Activated naive CD8-positive, alpha-beta T cell treated with anti-CD3 and anti-CD28 coated beads, Interleukin-2, amount 50 U/mL, for 16 hours (primary cell): Measurements from ENCODE around the gene RAD54L2.
"Not testable (repeated sequence)": the region's sequence is repeated elsewhere in the genome, so short reads cannot be mapped to it uniquely, and the experiment has no call there.

Source experiments
- DNase-seq: peaks from one replicate; pipeline ENCODE4 v3.0.0-alpha.2; 2020; ENCODE audit warnings: low read depth, low spot score

RAD54L2 gene

DNA sequence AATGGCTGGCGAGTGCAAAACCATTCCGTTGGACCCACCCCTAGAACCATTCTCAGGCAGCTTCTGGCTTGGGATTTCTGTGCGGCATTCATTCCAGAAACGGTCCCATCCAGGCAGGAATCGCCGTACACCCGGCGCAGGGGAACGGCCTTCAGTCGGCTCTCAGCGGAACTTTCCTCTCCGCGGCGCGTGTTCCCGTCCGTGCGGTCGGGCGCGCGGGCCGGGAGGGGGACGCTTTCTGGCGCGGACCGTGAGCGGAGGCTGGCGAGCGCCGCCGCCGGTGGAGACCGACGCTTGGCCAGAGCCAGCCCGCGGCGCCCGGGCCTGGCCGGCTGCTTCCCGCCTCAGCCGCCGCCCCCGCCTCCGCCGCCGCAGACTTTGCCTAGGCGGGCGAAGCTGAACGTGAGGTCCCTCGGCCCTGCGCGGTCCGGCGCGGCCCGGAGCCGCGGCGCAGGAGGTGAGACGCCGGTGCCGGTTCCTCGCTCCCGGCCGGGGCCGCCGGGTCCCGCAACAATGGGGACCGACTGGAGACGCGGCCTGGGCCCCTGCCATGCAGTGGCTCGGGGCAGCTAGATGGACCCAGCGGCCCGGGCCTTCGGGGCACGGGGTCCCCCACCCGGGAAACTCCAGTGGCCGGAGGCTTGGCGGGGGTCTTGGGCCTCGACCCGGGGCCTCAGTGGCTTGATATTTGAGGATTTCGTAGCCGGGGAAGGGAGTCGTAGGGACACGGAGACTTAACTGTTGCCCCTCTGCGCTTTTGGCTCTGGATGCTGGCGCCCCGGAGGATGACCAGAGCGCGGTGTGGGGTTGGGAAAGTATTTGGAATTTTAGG, at the start of gene RAD54L2:
Gene RAD54L2, plus strand, starts transcription at position 261 of the 832 bp plus-strand sequence. CDS start 51,702 bp downstream, outside the sequence.
- DNase-seq: peak; percentile 57

GRCh38 chr3:51498876-51499738, 39.4 kb upstream of the RAD54L2 start:
- peak; percentile 67 for DNase-seq

- no peak for DNase-seq
Observed at GRCh38 chr3:51500632-51501131, 37.8 kb upstream of the RAD54L2 start.

GRCh38 chr3:51501833-51502561, 36.5 kb upstream of the RAD54L2 start:
- DNase-seq: peak; percentile 69

DNA sequence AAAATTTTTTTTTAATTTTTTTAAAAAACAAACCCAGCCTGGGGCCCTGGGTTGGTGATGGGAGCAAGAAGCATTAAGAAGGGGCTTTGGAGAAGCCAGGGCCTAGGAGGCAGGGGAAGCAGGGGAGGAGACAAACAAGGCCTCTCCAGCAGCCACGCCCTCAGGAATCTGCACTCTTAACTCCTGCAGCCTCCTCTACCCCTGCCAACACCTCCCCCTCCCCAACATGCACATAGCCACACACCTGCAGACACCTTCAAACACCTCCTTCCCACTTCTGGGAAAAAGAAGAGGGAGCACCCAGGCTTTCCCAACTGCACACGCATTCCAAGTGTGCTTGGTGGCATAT, 36.0 kb upstream of the RAD54L2 start:
- no peak for DNase-seq

- DNase-seq: no peak
Observed at GRCh38 chr3:51503007-51503406, 35.5 kb upstream of the RAD54L2 start.

- DNase-seq: no peak
Observed at GRCh38 chr3:51508255-51508654, 30.3 kb upstream of the RAD54L2 start.

DNA sequence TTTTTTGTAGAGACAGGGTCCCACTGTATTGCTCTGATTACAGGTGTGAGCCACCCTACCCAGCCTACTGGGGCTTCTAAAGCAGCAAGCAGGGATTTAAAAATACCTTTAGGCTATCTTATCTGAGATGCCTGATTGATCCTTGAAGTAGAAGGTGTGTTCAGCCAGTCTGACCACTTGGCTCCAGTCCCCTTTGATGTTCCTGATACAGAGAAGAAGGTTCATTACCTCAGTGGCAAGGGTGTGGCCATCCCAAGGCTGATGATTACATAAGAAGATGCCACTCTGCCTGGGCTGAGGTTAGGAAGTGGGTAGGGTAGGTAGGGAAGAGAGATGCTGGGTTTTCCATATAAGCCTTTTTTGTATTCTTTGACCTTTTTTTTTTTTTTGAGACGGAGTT, 27.5 kb upstream of the RAD54L2 start:
- DNase-seq: no peak

GRCh38 chr3:51514210-51514609, 24.3 kb upstream of the RAD54L2 start:
- no peak for DNase-seq

DNA sequence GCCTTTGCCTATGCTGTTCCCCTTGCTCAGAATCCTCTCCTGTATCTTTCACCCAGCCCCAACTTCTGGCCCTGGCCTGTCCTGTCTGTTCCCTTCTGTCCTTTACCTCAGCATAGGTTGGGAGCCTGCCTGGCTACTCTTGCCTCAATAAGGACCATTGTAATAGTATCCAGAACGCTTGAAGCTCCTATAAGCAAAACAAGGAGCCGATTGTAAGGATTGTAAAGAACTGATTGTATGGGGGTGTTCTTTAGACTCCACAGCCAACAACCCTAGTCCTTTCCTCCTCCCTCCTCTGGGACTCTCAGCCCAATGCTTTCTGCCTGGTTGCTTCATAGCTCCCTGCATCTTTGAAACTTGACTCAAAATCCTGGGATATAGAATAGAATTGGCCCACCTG, 18.7 kb upstream of the RAD54L2 start:
- DNase-seq: no peak

DNA sequence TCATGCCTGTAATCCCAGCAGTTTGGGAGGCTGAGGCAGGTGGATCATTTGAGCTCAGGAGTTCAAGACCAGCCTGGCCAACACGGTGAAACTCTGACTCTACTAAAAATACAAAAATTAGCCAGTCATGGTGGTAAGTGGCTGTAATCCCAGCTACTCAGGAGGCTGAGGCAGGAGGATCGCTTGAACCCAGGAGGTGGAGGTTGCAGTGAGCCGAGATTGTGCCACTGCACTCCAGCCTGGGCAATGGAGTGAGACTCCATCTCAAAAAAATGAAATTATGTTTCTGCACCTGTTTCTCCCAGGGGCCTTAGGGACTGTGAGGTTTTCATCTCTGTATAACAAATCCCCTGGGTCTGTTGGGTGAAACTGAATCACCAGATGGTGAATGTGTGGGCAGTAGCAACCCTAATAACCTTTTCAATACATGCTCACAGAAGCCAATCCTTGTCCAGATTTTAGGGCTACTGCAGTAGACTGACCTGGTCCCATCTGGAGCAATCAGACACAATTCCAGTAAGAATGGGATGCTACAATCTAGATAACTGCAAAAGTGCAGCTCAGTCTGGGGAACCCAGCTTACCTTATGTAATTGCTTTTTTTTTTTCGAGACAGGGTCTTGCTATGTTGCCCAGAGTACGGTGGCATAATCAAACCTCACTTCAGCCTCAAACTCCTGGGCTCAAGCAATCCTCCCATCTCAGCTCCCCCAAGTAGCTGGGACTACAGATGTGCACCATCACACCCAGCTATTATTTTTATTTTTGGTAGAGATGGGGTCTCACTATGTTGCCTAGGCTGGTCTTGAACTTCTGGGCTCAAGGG, 17.4 kb upstream of the RAD54L2 start:
- not testable (repeated sequence) for DNase-seq

GRCh38 chr3:51522273-51522962, 16.1 kb upstream of the RAD54L2 start:
- no peak for DNase-seq

GRCh38 chr3:51524874-51525273, 13.6 kb upstream of the RAD54L2 start:
- DNase-seq: not testable (repeated sequence)

DNA sequence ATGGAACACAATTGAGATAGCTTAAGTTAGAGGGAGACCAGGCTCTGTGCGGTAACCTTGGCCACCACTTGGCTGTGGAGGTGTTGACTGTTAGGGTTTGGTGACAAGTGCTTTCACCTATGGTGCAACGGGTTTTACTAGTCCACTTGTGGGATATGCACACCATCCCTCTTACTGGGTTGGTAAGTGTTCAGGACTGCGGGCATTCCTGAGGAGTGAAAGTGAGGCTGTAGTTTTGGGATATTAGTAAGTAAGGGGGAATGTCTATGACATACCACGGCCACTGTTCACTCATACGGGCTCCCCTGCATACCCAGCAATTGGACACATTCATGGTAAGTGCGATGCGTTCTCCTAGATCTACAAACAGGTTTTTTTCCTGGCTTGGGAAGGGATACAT, 8.0 kb upstream of the RAD54L2 start:
- DNase-seq: no peak

DNA sequence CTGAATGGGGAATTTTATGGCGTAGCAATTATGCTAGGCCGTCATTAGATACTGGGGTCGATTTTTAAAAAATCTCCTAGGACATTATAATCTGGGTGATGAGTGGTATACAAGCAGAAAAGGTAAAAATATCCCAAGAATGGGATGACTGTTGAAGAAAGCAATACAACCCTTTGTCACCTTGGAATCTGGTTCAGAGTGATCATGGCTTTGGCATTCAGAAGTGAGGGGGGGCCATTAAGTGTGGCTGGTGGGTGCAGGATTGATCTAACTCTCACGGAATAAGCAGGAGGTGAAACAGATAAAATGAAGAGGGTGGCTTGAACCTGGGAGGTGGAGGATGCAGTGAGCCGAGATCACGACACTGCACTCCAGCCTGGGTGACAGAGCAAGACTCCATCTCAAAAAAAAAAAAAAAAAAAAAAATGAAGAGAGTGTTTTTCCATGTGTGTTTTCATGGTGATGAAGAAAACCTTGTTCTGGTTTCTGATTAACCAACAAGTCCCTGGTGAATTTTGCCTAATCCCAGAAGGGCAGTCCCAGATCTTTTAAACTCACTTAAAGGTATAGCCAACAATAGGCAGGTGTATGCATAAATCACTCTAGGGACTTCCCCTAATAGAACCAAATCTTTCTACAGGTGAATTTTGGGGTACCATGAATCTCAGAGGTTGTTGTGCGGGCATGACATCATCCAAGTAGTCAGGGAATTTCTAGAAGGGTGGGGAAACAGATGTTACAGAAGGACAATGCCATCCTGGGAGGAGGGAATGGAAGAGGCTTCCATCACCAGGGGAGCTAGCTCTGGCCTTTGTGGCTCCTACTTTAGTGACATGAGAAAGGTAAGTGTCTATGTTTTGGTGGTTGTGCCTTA, 3.1 kb upstream of the RAD54L2 start:
- no peak for DNase-seq

DNA sequence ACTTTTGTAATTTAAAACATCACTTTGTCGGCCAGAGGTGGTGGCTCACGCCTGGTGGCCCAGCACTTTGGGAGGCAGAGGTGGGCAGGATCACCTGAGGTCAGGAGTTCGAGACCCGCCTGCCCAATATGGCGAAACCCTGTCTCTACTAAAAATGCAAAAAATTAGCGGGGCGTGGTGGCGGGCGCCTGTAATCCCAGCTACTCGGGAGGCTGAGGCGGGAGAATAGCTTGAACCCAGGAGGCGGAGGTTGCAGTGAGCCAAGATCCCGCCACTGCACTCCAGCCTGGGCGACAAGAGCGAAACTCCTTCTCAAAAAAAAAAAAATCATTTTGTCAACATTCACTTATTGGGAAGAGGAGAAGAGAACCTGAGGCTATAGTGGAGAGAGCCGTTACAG, 888 bp upstream of the RAD54L2 start:
- DNase-seq: not testable (repeated sequence)

DNA sequence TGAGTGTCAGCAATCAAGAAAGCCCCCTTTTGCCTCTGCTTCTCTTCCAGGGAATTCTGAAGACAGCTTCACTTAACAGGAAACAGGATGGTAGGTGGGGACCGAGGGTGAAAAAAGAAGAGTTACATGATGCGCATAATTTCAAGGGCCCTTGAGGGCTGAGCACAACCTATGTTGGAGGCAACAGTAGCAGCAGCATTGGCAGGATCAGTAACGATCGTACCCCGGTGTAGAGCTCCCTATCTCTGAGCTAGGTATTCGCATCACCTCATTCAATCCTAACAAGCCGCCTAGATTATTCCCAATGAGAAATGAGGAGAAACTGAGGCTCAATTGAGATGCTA, 432 bp upstream of the RAD54L2 start:
- no peak for DNase-seq

- DNase-seq: no peak
Observed at GRCh38 chr3:51539291-51539941, 897 bp downstream of the RAD54L2 start.

GRCh38 chr3:51542596-51542995, 4.1 kb downstream of the RAD54L2 start:
- not testable (repeated sequence) for DNase-seq
